ENCODE data around the gene HSD17B3. TPM values are rescaled to one million over a fixed set of nuclear protein-coding genes. Genes with fewer than 3 reads are reported as not detected.
"Not testable (repeated sequence)": the region's sequence is repeated elsewhere in the genome, so short reads cannot be mapped to it uniquely, and the experiment has no call there.

The HSD17B3 gene
- total RNA-seq, 4 donors from 2014 or later = 1.6 to 14.5 (median 2.0) TPM; not detected in 1

- peak in 1 of 3 donors; percentile 6 for DNase-seq
Observed at GRCh38 chr9:96195541-96195940, 106.4 kb downstream of the HSD17B3 start.

GRCh38 chr9:96193236-96193755, 108.7 kb downstream of the HSD17B3 start:
- TF ChIP-seq POLR2A (IDR thresholded peaks at IDR 0.05) (no peak), CTCF (IDR thresholded peaks at IDR 0.05) (no peak)
- no peaks in the 10 kb centered on the region for H3K36me3 ChIP-seq
- H3K27me3 ChIP-seq = no peaks in the 10 kb centered on the region
- H3K4me3 ChIP-seq = no peak overlapping the region
- H3K4me1 ChIP-seq = no peaks in the 10 kb centered on the region
- no peak for DNase-seq
- peaks cover 0 to 7% (median 0%) of the 10 kb centered on the region in 4 donors for H3K9me3 ChIP-seq
- no peak overlapping the region for H3K27ac ChIP-seq

More at GRCh38 chr9:96195541-96195940, 106.4 kb downstream of the HSD17B3 start:
- Histone ChIP-seq H3K9me3 (no peaks in the 10 kb centered on the region), H3K27me3 (no peaks in the 10 kb centered on the region), H3K4me1 (no peaks in the 10 kb centered on the region), H3K4me3 (no peak overlapping the region), H3K27ac (no peak overlapping the region), H3K36me3 (no peaks in the 10 kb centered on the region)
- TF ChIP-seq CTCF (IDR thresholded peaks at IDR 0.05) (no peak), POLR2A (IDR thresholded peaks at IDR 0.05) (no peak)

GRCh38 chr9:96192710-96193109, 109.3 kb downstream of the HSD17B3 start:
- H3K27ac ChIP-seq = no peak overlapping the region
- no peaks in the 10 kb centered on the region for H3K36me3 ChIP-seq
- no peaks in the 10 kb centered on the region for H3K4me1 ChIP-seq
- peaks cover 0 to 7% (median 0%) of the 10 kb centered on the region in 4 donors for H3K9me3 ChIP-seq
- no peaks in the 10 kb centered on the region for H3K27me3 ChIP-seq
- DNase-seq = no peak
- TF ChIP-seq CTCF (IDR thresholded peaks at IDR 0.05) (no peak), POLR2A (IDR thresholded peaks at IDR 0.05) (no peak)
- H3K4me3 ChIP-seq = no peak overlapping the region

GRCh38 chr9:96189995-96190394, 112.0 kb downstream of the HSD17B3 start:
- no peak for TF ChIP-seq CTCF (IDR thresholded peaks at IDR 0.05)
- no peak for TF ChIP-seq POLR2A (IDR thresholded peaks at IDR 0.05)
- no peak overlapping the region for H3K4me3 ChIP-seq
- DNase-seq = no peak

GRCh38 chr9:96189581-96189980, 112.4 kb downstream of the HSD17B3 start:
- not testable (repeated sequence) for DNase-seq, H3K9me3 ChIP-seq, H3K27ac ChIP-seq, H3K27me3 ChIP-seq, H3K4me3 ChIP-seq, H3K36me3 ChIP-seq
- H3K4me1 ChIP-seq = peaks cover 0 to 12% (median 0%) of the 10 kb centered on the region in 4 donors

More at GRCh38 chr9:96189995-96190394, 112.0 kb downstream of the HSD17B3 start:
- Histone ChIP-seq H3K9me3 (peaks cover 0 to 7% (median 0%) of the 10 kb centered on the region in 4 donors), H3K36me3 (no peaks in the 10 kb centered on the region), H3K4me1 (peaks cover 0 to 12% (median 0%) of the 10 kb centered on the region in 4 donors), H3K27me3 (no peaks in the 10 kb centered on the region), H3K27ac (no peak overlapping the region)

GRCh38 chr9:96188571-96188970, 113.4 kb downstream of the HSD17B3 start:
- Histone ChIP-seq H3K36me3 (no peaks in the 10 kb centered on the region), H3K27me3 (no peaks in the 10 kb centered on the region), H3K9me3 (peaks cover 0 to 7% (median 0%) of the 10 kb centered on the region in 4 donors), H3K27ac (no peak overlapping the region), H3K4me1 (peaks cover 0 to 12% (median 0%) of the 10 kb centered on the region in 4 donors), H3K4me3 (no peak overlapping the region)
- DNase-seq = no peak
- TF ChIP-seq CTCF (IDR thresholded peaks at IDR 0.05) (no peak), POLR2A (IDR thresholded peaks at IDR 0.05) (no peak)

Measured in Peyer's patch (tissue), 4 donors.